Suprapubic skin (tissue), 4 donors: ENCODE data around the gene BCAN.

Experiments
- EP300 ChIP-seq: sonication (generic); formaldehyde crosslinking; IDR thresholded peaks from one replicate; pipeline ENCODE4 v1.6.1; 2017; ENCODE audit warnings: antibody characterized with exemption
- POLR2A ChIP-seq, 2 donors: fragments of 450-650 bp; IDR thresholded peaks; one replicate each; pipeline ENCODE4 v1.6.1; 2017; ENCODE audit warnings: antibody characterized with exemption in 2 of 2, mild to moderate bottlenecking in 2 of 2, moderate library complexity in 2 of 2
- POLR2AphosphoS5 ChIP-seq, 3 donors: sonication (generic); formaldehyde crosslinking; IDR thresholded peaks; one replicate each; pipeline ENCODE4 v1.6.1; 2017; ENCODE audit warnings: antibody characterized with exemption in 3 of 3

DNA sequence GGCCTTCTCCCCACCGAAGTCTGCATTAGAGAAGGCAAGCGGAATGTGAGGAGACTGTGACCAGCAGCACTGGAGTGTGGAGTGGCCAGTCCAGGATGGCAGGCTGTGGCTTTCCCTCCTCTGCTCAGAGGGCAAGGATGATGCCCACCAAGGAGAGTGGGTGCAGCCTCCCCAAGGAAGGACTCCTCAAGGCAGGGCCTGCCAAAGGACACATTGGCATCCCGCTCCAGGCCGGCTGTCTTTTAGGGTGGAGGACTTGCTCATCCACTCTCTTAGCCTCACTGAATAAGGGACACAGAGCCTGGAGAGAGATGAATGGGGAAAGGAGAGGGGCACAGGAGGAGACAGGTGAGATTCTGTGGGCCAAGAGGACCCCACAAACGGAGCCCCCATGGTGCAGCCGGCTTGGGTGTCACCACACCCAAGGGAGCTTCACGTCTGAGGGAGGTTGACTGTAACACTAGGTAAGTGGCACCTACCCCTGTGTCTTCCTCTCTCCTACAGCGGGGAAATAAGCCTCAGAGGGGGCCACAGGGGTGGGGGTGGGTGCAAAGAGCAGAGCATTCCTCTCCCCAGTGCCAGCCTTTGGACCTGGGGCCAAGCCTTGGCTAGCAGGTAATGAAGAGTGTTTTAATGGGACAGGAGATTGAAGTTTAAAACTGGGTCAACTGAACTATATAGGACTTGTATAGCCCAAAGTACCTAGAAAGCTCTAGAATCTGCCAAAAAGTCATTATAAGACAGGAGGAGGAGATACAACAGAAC, 39.5 kb downstream of the BCAN start:
- no peak for TF ChIP-seq EP300
- no peak for TF ChIP-seq POLR2AphosphoS5 (IDR thresholded peaks at IDR 0.05)
- TF ChIP-seq POLR2A (IDR thresholded peaks at IDR 0.05), result no peak
